Glutamatergic neuron (in vitro differentiated cells): ENCODE measurements around the gene EGFL7. TPM values are rescaled to one million over a fixed set of nuclear protein-coding genes. Genes with fewer than 3 reads are reported as not detected.

Experiments
- DNase-seq: peaks from one replicate; pipeline ENCODE4 v3.0.0; 2022
- H3K27ac Mint-ChIP-seq: one replicate; pipeline ENCODE4 v1.8.0; 2020; ENCODE audit warnings: mild to moderate bottlenecking, mixed read lengths, inconsistent platforms; ENCODE audit not compliant: unreplicated experiment
- H3K27me3 Mint-ChIP-seq: one replicate; pipeline ENCODE4 v1.8.0; 2020; ENCODE audit warnings: mild to moderate bottlenecking, moderate library complexity, mixed read lengths, inconsistent platforms; ENCODE audit not compliant: unreplicated experiment
- H3K36me3 Mint-ChIP-seq: one replicate; pipeline ENCODE4 v1.8.0; 2020; ENCODE audit warnings: mild to moderate bottlenecking, mixed read lengths, inconsistent platforms; ENCODE audit not compliant: unreplicated experiment
- H3K4me1 Mint-ChIP-seq: one replicate; pipeline ENCODE4 v1.8.0; 2020; ENCODE audit warnings: mild to moderate bottlenecking, low read depth, mixed read lengths, inconsistent platforms; ENCODE audit not compliant: unreplicated experiment
- H3K4me3 Mint-ChIP-seq: one replicate; pipeline ENCODE4 v1.8.0; 2020; ENCODE audit warnings: mild to moderate bottlenecking, mixed read lengths, inconsistent platforms; ENCODE audit not compliant: unreplicated experiment
- H3K9me3 Mint-ChIP-seq: one replicate; pipeline ENCODE4 v1.8.0; 2020; ENCODE audit warnings: mild to moderate bottlenecking, moderate library complexity, mixed read lengths, inconsistent platforms; ENCODE audit not compliant: unreplicated experiment
- CTCF ChIP-seq: fragments of 200-600 bp; sonication (generic); IDR thresholded peaks from one replicate; pipeline ENCODE4 v1.5.0; 2021; ENCODE audit not compliant: partially characterized antibody, unreplicated experiment
- total RNA-seq: library from RNA; stranded (reverse); fragmentation: NEBNext Ultra II Directional; extraction: Animal tissue kit (Norgen Biotek cat#: 25700); gene quantifications from one replicate; pipeline ENCODE4 v1.2.1, GENCODE V29; 2021; ENCODE audit not compliant: unreplicated experiment

The EGFL7 gene
- total RNA-seq, 1 donor from 2014 or later: 8.1 TPM

GRCh38 chr9:136676297-136676794 lies 13.6 kb downstream of the EGFL7 start:
- no peak overlapping the region for H3K27ac Mint-ChIP-seq
- H3K36me3 Mint-ChIP-seq: no peaks in the 10 kb centered on the region
- peaks cover 2% of the 10 kb centered on the region for H3K9me3 Mint-ChIP-seq
- no peak for TF ChIP-seq CTCF
- H3K4me1 Mint-ChIP-seq: peaks cover 4% of the 10 kb centered on the region
- H3K4me3 Mint-ChIP-seq: no peak overlapping the region
- DNase-seq: no peak
- peaks cover 3% of the 10 kb centered on the region for H3K27me3 Mint-ChIP-seq

GRCh38 chr9:136676920-136677686 lies 14.4 kb downstream of the EGFL7 start:
- H3K4me1 Mint-ChIP-seq: peaks cover 4% of the 10 kb centered on the region
- no peak for TF ChIP-seq CTCF
- peaks cover 3% of the 10 kb centered on the region for H3K27me3 Mint-ChIP-seq
- no peak for DNase-seq
- H3K4me3 Mint-ChIP-seq: no peak overlapping the region
- peaks cover 2% of the 10 kb centered on the region for H3K9me3 Mint-ChIP-seq
- no peak overlapping the region for H3K27ac Mint-ChIP-seq
- H3K36me3 Mint-ChIP-seq: no peaks in the 10 kb centered on the region

- no peak overlapping the region for H3K4me3 Mint-ChIP-seq
- H3K27ac Mint-ChIP-seq: no peak overlapping the region
- no peaks in the 10 kb centered on the region for H3K36me3 Mint-ChIP-seq
- H3K4me1 Mint-ChIP-seq: peaks cover 4% of the 10 kb centered on the region
- H3K27me3 Mint-ChIP-seq: peaks cover 3% of the 10 kb centered on the region
- peaks cover under 1% of the 10 kb centered on the region for H3K9me3 Mint-ChIP-seq
- DNase-seq: no peak
- TF ChIP-seq CTCF: no peak
These were observed 15.3 kb downstream of the EGFL7 start for GRCh38 chr9:136678034-136678433.

GRCh38 chr9:136678624-136679023 lies 15.9 kb downstream of the EGFL7 start:
- Mint-ChIP-seq H3K36me3 (no peaks in the 10 kb centered on the region), H3K4me3 (no peak overlapping the region), H3K27ac (no peak overlapping the region), H3K9me3 (no peaks in the 10 kb centered on the region), H3K27me3 (peaks cover 3% of the 10 kb centered on the region), H3K4me1 (peaks cover 4% of the 10 kb centered on the region)
- no peak for TF ChIP-seq CTCF
- no peak for DNase-seq

GRCh38 chr9:136679431-136679941 lies 16.8 kb downstream of the EGFL7 start:
- TF ChIP-seq CTCF: no peak
- DNase-seq: no peak
- no peaks in the 10 kb centered on the region for H3K36me3 Mint-ChIP-seq
- no peak overlapping the region for H3K27ac Mint-ChIP-seq
- peaks cover 3% of the 10 kb centered on the region for H3K27me3 Mint-ChIP-seq
- H3K4me3 Mint-ChIP-seq: peak overlapping the region; percentile 7
- no peaks in the 10 kb centered on the region for H3K9me3 Mint-ChIP-seq
- peaks cover 10% of the 10 kb centered on the region for H3K4me1 Mint-ChIP-seq
